GM12801 (cell line): ENCODE measurements around the gene ACAD8.

Experiments used
- CTCF ChIP-seq: IDR thresholded peaks from one replicate; pipeline ENCODE4 v1.5.1; 2011; ENCODE audit warnings: control low read depth; ENCODE audit not compliant: insufficient read length; ENCODE audit errors: extremely low read depth

Gene ACAD8

GRCh38 chr11:134261626-134262488 is 8.5 kb downstream of the ACAD8 start:
- no peak for TF ChIP-seq CTCF

DNA sequence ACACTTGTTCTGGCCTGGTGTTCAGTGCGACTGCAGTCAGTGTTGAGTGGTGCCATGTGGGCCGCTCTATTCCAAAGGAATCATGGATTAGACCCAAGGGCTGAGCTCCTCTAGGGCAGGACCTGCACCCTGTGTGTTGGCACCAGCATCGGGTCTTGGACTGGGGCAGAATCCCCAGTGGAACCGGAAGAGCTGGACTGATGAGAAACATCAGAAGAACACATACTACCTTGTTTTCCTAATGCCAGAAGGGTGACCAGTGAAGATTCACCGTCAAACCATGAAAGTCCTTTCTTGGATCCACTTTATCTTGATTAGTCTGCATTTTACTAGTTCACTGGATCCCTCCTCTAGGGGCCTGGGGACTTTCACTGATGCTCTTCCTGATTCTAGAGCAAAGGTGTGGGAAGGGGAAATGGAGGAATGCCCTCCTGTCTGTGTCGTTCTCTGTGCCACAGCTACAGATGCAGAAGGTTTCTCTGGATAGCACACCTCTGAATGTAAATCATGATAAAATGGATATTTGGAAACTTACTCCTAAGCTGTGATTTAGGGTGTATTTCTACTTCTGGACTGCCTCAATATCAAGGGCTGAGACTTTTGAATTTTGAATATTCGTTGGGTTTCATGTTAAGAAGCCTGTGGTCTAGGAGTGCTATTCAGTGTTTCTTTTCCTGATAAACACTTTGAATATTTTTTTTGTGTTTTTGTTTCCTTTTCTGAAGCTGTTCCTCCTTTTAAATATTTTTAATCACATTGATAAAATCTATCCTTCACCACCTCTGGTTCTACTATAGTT is 11.8 kb downstream of the ACAD8 start:
- no peak for TF ChIP-seq CTCF

DNA sequence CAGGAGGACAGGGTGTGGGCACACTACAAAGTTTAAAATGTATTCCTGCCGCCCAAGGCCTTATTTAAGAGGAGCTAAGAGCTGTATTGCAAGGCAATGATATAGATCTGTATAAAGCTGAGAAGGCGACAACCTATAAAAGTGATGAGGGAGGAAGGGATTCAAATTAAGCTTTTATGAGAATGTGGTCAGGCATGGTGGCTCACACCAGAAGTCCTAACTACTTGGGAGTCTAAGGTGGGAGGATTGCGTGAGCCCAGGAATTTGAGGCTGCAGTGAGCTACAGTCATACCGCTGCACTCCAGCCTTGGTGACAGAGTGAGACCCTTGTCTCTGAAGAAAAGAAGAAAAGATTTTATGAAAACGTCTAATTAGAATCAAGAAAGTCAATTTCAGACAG is 13.1 kb downstream of the ACAD8 start:
- no peak for TF ChIP-seq CTCF

DNA sequence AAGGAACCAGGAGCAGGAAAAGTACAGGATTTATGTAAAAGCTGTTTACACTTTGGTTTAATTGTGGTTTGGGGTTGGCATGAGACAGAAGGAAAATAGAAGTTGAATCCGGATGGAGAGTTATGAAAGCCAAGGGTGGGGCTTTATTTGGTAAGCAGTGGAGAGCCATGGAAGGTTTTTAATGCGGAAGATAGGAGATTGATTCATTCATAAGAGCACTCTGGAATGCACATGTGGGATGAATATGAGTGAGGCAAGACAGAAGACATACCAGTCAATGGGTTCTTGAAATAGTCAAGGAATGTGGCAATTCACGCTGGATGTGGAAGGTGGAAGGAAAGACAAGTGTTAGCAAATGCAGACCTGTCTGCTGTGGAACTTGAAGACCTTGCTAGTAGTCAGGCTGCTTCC is 13.5 kb downstream of the ACAD8 start:
- no peak for TF ChIP-seq CTCF

DNA sequence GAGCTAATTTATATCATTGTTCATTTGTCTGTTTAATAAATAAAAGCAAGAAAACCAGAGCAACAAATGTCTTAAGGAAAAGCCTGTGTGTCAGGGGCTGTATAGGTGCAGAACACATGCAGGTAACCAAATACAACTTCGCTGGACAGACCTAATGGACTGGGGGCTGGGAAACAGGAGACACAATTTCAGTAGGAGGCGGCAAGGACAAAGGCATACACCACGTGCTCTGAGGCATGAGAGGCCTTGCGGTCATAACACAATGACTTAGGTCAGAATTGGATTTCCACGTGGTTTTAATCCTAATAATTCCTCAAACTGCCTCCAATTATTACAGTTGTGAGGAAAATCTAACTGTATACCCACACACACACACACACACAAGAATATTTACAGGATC is 14.1 kb downstream of the ACAD8 start:
- TF ChIP-seq CTCF = no peak

DNA sequence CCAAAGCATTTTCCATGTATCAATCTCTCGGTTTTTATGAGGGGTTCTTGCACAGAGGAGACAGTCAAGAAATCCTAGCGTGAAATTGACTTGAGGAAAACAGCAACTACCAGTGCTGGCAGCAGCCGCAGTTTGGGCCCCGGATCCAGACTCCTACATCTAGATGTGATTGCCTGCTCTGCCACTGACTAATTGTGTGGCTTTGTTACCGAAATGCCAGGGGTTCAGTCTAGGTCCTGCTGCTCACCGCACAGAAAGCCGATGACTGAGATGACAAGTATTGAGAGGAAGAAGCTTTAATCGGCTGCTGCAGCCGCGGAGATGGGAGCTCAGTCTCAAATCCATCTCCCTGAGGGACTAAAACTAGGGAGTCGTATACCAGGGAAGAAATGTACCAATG is 14.6 kb downstream of the ACAD8 start:
- no peak for TF ChIP-seq CTCF

DNA sequence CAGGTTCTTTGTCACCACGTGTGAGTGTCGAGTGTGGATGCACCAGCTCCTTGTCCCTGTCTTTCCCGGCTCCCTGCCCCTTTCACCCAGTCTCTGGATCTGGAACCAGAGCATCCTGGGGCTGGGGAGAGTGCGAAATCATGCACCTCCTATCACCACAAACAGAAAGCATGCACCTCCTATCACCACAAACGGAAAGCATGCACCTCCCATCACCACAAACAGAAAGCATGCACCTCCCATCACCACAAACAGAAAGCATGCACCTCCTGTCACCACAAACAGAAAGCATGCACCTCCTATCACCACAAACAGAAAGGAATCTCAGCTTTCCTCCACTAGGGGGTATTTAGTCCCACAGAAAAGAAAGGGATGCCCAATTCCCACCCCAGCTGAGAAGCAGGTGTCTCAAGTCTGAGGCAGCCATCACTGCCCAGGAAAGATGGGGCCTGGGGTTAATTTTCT is 16.9 kb downstream of the ACAD8 start:
- no peak for TF ChIP-seq CTCF
